ENCODE data around the gene HECW1. TPM values are rescaled to one million over a fixed set of nuclear protein-coding genes. Genes with fewer than 3 reads are reported as not detected.

HECW1 gene
- total and polyA plus RNA-seq, 5 donors, result 0.16 TPM; not detected in 4

DNA sequence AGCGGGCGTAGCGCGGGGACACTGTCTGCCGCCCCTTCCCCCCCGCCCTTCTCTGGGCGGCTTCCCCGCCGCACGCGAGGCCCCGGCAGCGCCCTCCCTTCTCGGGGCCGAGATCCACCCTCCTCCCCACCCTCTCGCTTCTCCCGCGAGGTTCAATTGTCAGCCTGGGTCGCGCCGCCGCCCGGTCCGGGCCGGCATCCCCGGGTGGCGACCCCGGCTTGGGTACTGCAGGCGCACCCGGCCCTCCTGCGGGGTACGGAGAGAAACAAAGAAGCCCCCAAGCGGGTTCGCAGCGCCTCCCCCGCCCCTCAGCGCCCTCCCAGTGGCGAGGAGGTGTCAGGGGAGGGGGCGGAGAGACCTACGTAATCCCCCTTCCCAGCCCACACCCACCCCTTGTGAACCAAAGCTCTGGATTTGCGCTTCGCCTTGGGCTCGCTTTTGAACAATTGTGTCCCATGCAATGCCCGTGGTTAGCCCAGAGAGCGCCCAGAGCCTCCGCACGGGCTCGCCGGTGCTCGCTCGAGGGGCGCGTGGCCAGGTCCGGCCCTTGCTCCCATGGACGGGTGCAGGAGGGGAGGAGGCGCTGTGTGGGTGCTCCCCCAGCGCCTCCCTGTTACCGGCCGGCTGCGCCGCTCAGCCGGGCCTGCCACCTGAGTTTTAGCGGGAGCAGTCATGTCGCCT lies 634 bp downstream of the HECW1 start:
- ATAC-seq (peak; percentile 72 to 84), DNase-seq (peak; percentile 30 to 63 (median 61))
- Histone ChIP-seq H3K27ac (ENCODE audit: low read length) (no peak overlapping the region), H3K9me3 (ENCODE audit: control insufficient read depth, low read length) (no peaks in the 10 kb centered on the region), H3K4me3 (ENCODE audit: low read length) (peak overlapping the region; percentile 13), H3K4me1 (ENCODE audit: control insufficient read depth, insufficient read depth, low read length) (no peaks in the 10 kb centered on the region), H3K27me3 (ENCODE audit: control insufficient read depth, insufficient read depth) (no peaks in the 10 kb centered on the region)
- WGBS, result under 1% methylated on average over 64 of the region's 64 CpGs
- intact Hi-C loops (cut with DNase I), result no loop called here

DNA sequence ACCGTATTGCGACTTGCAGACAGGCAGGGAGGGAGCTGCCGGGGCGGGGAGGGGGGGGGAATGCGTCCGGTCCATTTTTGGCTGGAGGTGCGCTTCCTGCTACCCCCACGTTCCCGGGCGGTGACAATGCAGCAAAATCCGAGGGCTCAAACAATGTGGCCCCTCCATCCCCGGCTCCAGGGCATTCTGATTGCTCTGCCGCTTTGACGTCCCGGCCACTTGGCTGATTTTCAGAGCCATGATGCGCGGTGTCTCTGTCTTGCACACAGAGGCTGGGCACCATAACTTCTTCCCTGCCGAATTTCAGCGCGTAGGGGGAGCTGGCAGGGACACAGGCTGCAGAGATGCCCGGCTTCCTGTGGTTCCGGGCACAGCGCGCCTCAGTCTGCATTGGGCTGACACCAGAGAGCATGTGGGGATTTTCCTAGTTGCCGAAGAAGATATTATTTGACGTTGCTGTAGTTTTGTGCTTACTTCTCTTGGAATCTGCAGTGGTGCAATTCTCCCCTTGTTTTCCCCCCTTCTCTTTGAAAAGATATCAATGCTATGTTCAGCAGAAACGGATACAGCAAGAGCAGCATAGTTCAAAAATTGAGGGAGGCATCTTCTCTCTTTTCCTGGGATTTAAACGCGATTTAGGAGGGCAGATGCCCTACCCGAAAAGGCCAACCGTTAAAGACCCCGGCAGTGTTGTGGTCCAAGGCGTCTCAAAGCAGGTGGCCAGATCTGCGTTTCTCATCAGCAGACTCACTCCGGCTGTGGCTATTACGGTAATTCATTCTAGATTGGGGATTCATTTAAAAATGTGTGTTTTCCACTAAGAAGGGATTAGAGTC lies 1.4 kb downstream of the HECW1 start:
- no peaks in the 10 kb centered on the region for H3K27me3 ChIP-seq (ENCODE audit: control insufficient read depth, insufficient read depth)
- no peak overlapping the region for H3K27ac ChIP-seq (ENCODE audit: low read length)
- ATAC-seq (peak in 1 of 2 donors; percentile 29), DNase-seq (peak in 2 of 3 donors; percentile 37 to 50)
- no peaks in the 10 kb centered on the region for H3K4me1 ChIP-seq (ENCODE audit: control insufficient read depth, insufficient read depth, low read length)
- intact Hi-C loops (cut with DNase I), result no loop called here
- H3K4me3 ChIP-seq (ENCODE audit: low read length), result peak overlapping the region; percentile 13
- 8% methylated on average over 36 of the region's 36 CpGs for WGBS
- no peaks in the 10 kb centered on the region for H3K9me3 ChIP-seq (ENCODE audit: control insufficient read depth, low read length)

DNA sequence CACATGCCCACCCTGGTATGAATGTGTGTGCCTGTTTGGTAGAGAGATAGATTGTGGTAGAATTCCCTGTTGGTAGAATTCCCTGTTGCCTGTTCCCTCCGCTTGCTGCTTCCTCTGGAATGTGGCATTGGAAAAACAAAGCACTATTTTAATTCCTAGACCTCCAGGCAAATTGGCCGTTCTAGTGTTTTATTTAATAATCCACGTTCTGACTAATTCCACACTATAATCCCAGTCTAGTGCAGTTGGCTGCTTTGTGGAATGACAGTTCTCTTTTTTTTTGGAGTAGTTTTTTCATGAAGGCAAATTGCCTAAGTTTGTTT lies 2.0 kb downstream of the HECW1 start:
- H3K4me1 ChIP-seq (ENCODE audit: control insufficient read depth, insufficient read depth, low read length), result no peaks in the 10 kb centered on the region
- H3K27me3 ChIP-seq (ENCODE audit: control insufficient read depth, insufficient read depth), result no peaks in the 10 kb centered on the region
- H3K27ac ChIP-seq (ENCODE audit: low read length), result no peak overlapping the region
- H3K9me3 ChIP-seq (ENCODE audit: control insufficient read depth, low read length), result no peaks in the 10 kb centered on the region
- DNase-seq, result no peak
- ATAC-seq, result no peak
- H3K4me3 ChIP-seq (ENCODE audit: low read length), result no peak overlapping the region
- intact Hi-C loops (cut with DNase I), result no loop called here
- 18% methylated on average over 3 of the region's 3 CpGs for WGBS

DNA sequence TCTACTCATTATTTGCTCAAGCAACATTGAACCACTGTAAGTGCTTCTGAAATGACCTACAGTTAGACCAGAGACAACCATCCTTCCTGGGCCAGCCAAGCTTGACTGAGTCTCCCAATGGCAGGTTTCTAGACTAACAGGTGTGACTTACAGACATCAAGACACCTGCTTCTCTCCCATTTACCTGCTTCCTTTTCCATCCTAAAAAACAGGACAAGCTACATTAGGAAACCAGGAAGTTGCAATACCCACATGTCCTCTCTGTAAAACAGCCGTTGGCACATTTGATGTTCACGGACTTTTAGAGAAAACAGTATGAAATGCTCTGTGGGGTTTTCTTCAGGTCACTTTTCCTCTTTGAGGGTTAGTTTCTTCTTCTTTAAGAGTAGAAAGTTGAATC lies 4.0 kb downstream of the HECW1 start:
- no peak overlapping the region for H3K4me3 ChIP-seq (ENCODE audit: low read length)
- no peaks in the 10 kb centered on the region for H3K9me3 ChIP-seq (ENCODE audit: control insufficient read depth, low read length)
- no peak overlapping the region for H3K27ac ChIP-seq (ENCODE audit: low read length)
- ATAC-seq, result no peak
- WGBS, result 82% methylated on average over 2 of the region's 2 CpGs
- DNase-seq, result no peak
- no peaks in the 10 kb centered on the region for H3K27me3 ChIP-seq (ENCODE audit: control insufficient read depth, insufficient read depth)
- intact Hi-C loops (cut with DNase I), result no loop called here
- no peaks in the 10 kb centered on the region for H3K4me1 ChIP-seq (ENCODE audit: control insufficient read depth, insufficient read depth, low read length)

DNA sequence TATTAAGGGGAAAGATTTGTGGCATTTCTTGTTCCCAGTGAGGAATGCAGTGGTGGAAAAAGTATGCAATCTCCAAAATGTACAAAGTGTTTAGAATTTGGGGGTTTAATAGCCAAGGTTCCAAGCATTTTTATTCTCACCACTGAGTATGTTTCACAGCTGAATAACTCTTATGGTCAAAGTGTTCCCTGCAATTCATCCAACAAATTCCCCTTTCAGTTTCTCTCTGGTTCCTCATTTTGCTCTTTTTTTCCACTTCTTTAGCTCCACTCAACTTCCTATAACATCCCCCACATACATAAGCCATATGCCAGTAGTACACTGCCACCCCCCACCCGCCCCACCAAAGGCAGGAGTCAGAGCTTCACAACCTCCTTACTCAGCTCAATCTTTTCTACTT lies 4.6 kb downstream of the HECW1 start:
- Histone ChIP-seq H3K27ac (ENCODE audit: low read length) (no peak overlapping the region), H3K4me3 (ENCODE audit: low read length) (no peak overlapping the region), H3K27me3 (ENCODE audit: control insufficient read depth, insufficient read depth) (peaks cover 4% of the 10 kb centered on the region), H3K4me1 (ENCODE audit: control insufficient read depth, insufficient read depth, low read length) (no peaks in the 10 kb centered on the region), H3K9me3 (ENCODE audit: control insufficient read depth, low read length) (no peaks in the 10 kb centered on the region)
- DNase-seq (no peak), ATAC-seq (no peak)
- intact Hi-C loops (cut with DNase I), result no loop called here
- 57% methylated on average over 1 of the region's 1 CpG for WGBS

DNA sequence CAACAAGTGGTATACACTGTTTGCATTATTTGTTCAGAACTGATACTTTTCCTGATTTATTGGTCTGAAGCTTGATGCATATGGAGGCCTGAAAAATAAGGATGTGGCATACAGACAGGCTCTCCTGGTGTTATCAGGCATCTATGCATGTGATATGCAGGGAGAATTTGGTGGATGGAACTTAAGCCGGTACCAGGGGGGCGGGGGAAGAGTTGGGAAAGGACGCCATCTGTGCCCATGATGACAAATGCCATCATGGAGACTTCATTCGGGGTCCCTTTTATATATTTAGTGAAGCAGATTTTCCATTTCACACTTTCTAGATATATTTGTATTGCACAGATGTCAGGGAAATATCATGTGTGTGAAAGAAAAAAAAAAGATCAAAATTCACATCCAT lies 5.4 kb downstream of the HECW1 start:
- no peak for ATAC-seq
- no peak for DNase-seq
- H3K4me3 ChIP-seq (ENCODE audit: low read length), result no peak overlapping the region
- no peaks in the 10 kb centered on the region for H3K4me1 ChIP-seq (ENCODE audit: control insufficient read depth, insufficient read depth, low read length)
- H3K27me3 ChIP-seq (ENCODE audit: control insufficient read depth, insufficient read depth), result peaks cover 5% of the 10 kb centered on the region
- no peaks in the 10 kb centered on the region for H3K9me3 ChIP-seq (ENCODE audit: control insufficient read depth, low read length)
- no peak overlapping the region for H3K27ac ChIP-seq (ENCODE audit: low read length)
- whole genome bisulfite sequencing, result 83% methylated on average over 4 of the region's 4 CpGs
- intact Hi-C loops (cut with DNase I), result no loop called here

DNA sequence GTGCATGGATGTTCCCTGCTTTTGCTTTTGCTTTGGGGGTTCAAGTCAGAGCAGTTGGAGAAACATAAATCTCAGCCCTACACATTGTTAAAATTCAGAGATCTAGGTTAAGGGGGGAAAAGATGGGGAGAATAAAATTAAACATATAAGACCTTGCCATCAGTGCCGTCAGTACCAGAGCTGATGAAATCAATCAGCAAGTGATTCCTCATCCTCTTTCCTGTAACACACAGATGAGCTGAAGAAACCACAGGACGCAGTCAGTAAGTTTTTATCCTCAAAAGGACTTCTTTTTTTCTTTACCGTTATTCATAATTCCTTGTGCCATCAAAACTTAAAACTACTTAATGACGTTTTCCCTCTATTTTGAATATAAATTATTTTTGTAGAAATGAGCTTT lies 5.9 kb downstream of the HECW1 start:
- DNase-seq (no peak), ATAC-seq (no peak)
- no peaks in the 10 kb centered on the region for H3K4me1 ChIP-seq (ENCODE audit: control insufficient read depth, insufficient read depth, low read length)
- no peaks in the 10 kb centered on the region for H3K9me3 ChIP-seq (ENCODE audit: control insufficient read depth, low read length)
- H3K27me3 ChIP-seq (ENCODE audit: control insufficient read depth, insufficient read depth), result peaks cover 5% of the 10 kb centered on the region
- no peak overlapping the region for H3K27ac ChIP-seq (ENCODE audit: low read length)
- H3K4me3 ChIP-seq (ENCODE audit: low read length), result no peak overlapping the region
- 75% methylated on average over 4 of the region's 4 CpGs for WGBS
- intact Hi-C loops (cut with DNase I), result no loop called here

DNA sequence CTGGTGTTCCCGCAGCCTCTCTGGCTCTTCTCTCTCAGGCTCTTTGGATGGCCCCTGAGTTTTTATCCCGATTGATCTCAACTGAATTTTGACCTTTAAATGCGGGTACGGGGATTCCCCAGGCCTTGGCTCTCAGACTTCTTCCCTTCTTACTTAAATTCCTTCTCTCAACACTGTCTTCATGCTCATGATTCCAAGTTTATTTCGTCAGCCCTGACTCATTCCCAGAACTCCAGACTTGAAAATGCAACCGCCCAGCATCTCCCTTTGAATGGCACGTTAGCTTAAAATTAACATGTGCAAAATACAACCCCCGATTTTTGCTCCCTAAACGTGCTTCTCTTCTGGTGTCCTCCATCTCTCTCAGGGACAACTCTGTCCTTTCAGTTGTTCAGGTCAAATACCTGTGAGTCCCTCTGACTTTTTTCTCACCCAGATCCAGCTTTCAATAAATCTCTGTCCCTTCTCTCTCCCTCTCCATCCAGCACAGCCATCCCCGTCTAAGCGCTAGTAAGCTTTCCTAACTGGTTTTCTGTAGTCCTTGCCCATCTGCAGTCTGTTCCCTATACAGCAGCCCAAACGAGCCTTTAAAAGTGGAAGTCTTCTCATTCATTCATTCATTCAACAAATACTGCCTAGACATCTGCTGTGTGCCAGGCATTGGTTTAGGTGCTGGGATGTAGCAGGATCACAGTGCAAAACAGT lies 7.1 kb downstream of the HECW1 start:
- ATAC-seq (no peak), DNase-seq (no peak)
- intact Hi-C loops (cut with DNase I), result no loop called here
- 32% methylated on average over 12 of the region's 12 CpGs for WGBS
- Histone ChIP-seq H3K27ac (ENCODE audit: low read length) (no peak overlapping the region), H3K4me3 (ENCODE audit: low read length) (no peak overlapping the region), H3K9me3 (ENCODE audit: control insufficient read depth, low read length) (no peaks in the 10 kb centered on the region), H3K27me3 (ENCODE audit: control insufficient read depth, insufficient read depth) (peaks cover 5% of the 10 kb centered on the region), H3K4me1 (ENCODE audit: control insufficient read depth, insufficient read depth, low read length) (no peaks in the 10 kb centered on the region)

DNA sequence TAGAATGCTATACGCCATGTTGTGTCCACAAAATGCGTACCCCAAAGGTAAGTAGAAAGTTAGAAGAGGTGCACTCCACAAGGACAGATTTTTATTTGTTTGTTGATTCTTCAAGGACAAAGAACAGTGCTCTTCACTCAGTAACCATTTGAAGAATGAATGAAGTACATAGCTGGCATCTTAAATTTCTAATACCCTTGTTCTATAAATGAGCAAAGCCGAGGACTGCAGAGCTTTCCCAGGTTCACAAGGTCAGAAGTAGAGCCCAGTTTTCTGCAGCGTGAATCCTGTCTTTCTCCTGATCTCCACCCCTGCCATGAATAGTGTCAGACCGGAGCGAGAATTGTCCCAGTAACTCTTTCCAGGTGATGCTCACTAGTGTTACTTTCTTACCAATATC lies 9.5 kb downstream of the HECW1 start:
- WGBS, result 86% methylated on average over 6 of the region's 6 CpGs
- intact Hi-C loops (cut with DNase I), result no loop called here
- Histone ChIP-seq H3K4me1 (ENCODE audit: control insufficient read depth, insufficient read depth, low read length) (no peaks in the 10 kb centered on the region), H3K9me3 (ENCODE audit: control insufficient read depth, low read length) (no peaks in the 10 kb centered on the region), H3K27me3 (ENCODE audit: control insufficient read depth, insufficient read depth) (peaks cover 5% of the 10 kb centered on the region), H3K27ac (ENCODE audit: low read length) (no peak overlapping the region), H3K4me3 (ENCODE audit: low read length) (no peak overlapping the region)
- ATAC-seq (no peak), DNase-seq (no peak)

DNA sequence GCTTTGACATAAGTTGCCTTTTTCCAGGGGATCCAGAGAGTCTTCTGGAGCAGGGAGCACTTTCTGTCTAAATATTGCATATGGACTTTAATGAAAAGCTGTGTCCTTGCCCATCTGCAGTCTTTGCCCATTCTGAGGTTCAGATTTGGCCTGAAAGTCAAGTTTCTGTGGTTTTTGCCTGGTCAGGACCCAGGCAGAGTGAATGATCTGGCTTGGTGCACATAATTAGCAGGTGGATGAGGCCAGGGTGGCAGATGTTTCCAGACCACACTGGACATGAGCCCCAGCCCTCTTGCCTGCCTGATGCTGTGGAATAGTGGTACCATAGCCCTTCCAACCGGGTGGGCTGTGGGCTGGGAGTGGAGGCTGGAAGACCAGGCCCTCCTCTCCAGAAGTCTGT lies 11.0 kb downstream of the HECW1 start:
- 53% methylated on average over 1 of the region's 1 CpG for WGBS
- Histone ChIP-seq H3K9me3 (ENCODE audit: control insufficient read depth, low read length) (no peaks in the 10 kb centered on the region), H3K27ac (ENCODE audit: low read length) (no peak overlapping the region), H3K4me1 (ENCODE audit: control insufficient read depth, insufficient read depth, low read length) (no peaks in the 10 kb centered on the region), H3K4me3 (ENCODE audit: low read length) (no peak overlapping the region), H3K27me3 (ENCODE audit: control insufficient read depth, insufficient read depth) (peaks cover 5% of the 10 kb centered on the region)
- no peak for ATAC-seq
- no peak for DNase-seq
- intact Hi-C loops (cut with DNase I), result no loop called here

DNA sequence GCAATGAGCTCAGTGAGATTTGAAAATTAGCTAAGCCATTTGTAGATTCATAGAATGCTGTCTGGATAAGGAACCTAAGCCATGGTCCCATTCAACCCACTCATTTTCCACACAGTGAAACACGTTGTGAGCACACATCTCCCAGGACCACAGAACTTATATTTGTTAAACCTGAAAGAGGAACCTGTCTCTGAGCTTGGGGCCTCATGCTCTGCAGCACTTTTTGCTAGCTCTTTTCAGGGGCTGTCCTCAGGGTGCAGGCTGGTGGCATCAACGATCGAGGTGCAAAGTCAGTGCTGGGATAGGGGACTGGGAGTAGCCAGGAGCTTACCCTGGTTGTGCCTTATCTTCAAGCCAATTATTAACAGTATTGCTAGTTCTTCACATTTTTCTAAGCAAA lies 11.9 kb downstream of the HECW1 start:
- WGBS, result 65% methylated on average over 3 of the region's 3 CpGs
- Histone ChIP-seq H3K27me3 (ENCODE audit: control insufficient read depth, insufficient read depth) (peaks cover 5% of the 10 kb centered on the region), H3K4me3 (ENCODE audit: low read length) (no peak overlapping the region), H3K27ac (ENCODE audit: low read length) (no peak overlapping the region), H3K4me1 (ENCODE audit: control insufficient read depth, insufficient read depth, low read length) (no peaks in the 10 kb centered on the region), H3K9me3 (ENCODE audit: control insufficient read depth, low read length) (no peaks in the 10 kb centered on the region)
- intact Hi-C loops (cut with DNase I), result no loop called here
- DNase-seq, result no peak
- ATAC-seq, result no peak

Data from right cardiac atrium (tissue), 5 donors.